ENCODE data around the gene NAT16.

NAT16 gene

GRCh38 chr7:101210143-101210542 is 30.1 kb upstream of the NAT16 start:
- no peak overlapping the region for H3K27ac ChIP-seq
- TF ChIP-seq ZFX (IDR thresholded peaks at IDR 0.05; ENCODE audit: borderline replicate concordance) (no peak), CTCF (IDR thresholded peaks at IDR 0.05) (no peak)

- TF ChIP-seq ZFX (IDR thresholded peaks at IDR 0.05; ENCODE audit: borderline replicate concordance) = no peak
- TF ChIP-seq CTCF (IDR thresholded peaks at IDR 0.05) = no peak
- H3K27ac ChIP-seq = no peak overlapping the region
These were observed 28.7 kb upstream of the NAT16 start for GRCh38 chr7:101208794-101209193.

- H3K27ac ChIP-seq = 0 out of 2 replicates have a peak overlapping the region, but pooled peaks have one; percentile 13
- TF ChIP-seq ZFX (IDR thresholded peaks at IDR 0.05; ENCODE audit: borderline replicate concordance) = no peak
- TF ChIP-seq CTCF (IDR thresholded peaks at IDR 0.05) = no peak
These were observed 27.4 kb upstream of the NAT16 start for GRCh38 chr7:101207459-101207858.

GRCh38 chr7:101206665-101207042 is 26.6 kb upstream of the NAT16 start:
- TF ChIP-seq CTCF (IDR thresholded peaks at IDR 0.05) (no peak), ZFX (IDR thresholded peaks at IDR 0.05; ENCODE audit: borderline replicate concordance) (no peak)
- H3K27ac ChIP-seq = no peak overlapping the region

GRCh38 chr7:101205901-101206664 is 26.0 kb upstream of the NAT16 start:
- H3K27ac ChIP-seq = no peak overlapping the region
- no peak for TF ChIP-seq CTCF (IDR thresholded peaks at IDR 0.05)
- no peak for TF ChIP-seq ZFX (IDR thresholded peaks at IDR 0.05; ENCODE audit: borderline replicate concordance)

GRCh38 chr7:101203740-101204738 is 23.9 kb upstream of the NAT16 start:
- peak overlapping the region; percentile 21; the same call in 1 of the 2 replicates for H3K27ac ChIP-seq

GRCh38 chr7:101202603-101202918 is 22.5 kb upstream of the NAT16 start:
- no peak for TF ChIP-seq ZFX (IDR thresholded peaks at IDR 0.05; ENCODE audit: borderline replicate concordance)
- no peak for TF ChIP-seq CTCF (IDR thresholded peaks at IDR 0.05)
- no peak overlapping the region for H3K27ac ChIP-seq

Data from 22Rv1 (cell line).